B cell (primary cell): ENCODE data around the gene CKM. TPM values are rescaled to one million over a fixed set of nuclear protein-coding genes. Genes with fewer than 3 reads are reported as not detected.

Source experiments
- ATAC-seq: fragments of 200-7000 bp; cut with Tn5 transposase; one replicate; pipeline ENCODE4 v1.10.0; 2021; ENCODE audit warnings: low read depth, mild to moderate bottlenecking, moderate number of reproducible peaks, moderate library complexity
- CTCF ChIA-PET: fragments of 350-600 bp; sonication (Branson Sonifier 250); formaldehyde crosslinking; loops from one replicate; lab custom pipeline; 2021; ENCODE audit warnings: antibody characterized with exemption, inconsistent platforms; lab: Charles Lee
- POLR2A ChIA-PET: fragments of 350-600 bp; sonication (Branson Sonifier 250); formaldehyde crosslinking; loops from one replicate; lab custom pipeline; 2021; ENCODE audit warnings: antibody characterized with exemption; lab: Charles Lee
- DNase-seq: peaks from one replicate; pipeline ENCODE4 v3.0.0; 2013
- H2AFZ ChIP-seq: 2 replicates; pipeline ENCODE4 v1.6.1; 2012; ENCODE audit warnings: mild to moderate bottlenecking, low read depth, low read length; ENCODE audit not compliant: insufficient read depth, poor library complexity, severe bottlenecking
- H3K27ac ChIP-seq, 2 donors: 1 replicate in 1 of 2; 2 replicates in 1 of 2; pipeline ENCODE4 v1.5.1; 2012 to 2013; ENCODE audit warnings: low read length in 2 of 2, mild to moderate bottlenecking in 2 of 2, moderate library complexity in 1 of 2
- H3K27me3 ChIP-seq, 4 experiments: fragments of 200-600 bp in 1 of 4; sonication (generic) in 1 of 4; replicated peaks in 1 of 4; 1 replicate in 2 of 4; 2 replicates in 2 of 4; pipeline versions ENCODE4 v1.6.1 to v1.7.0; 2013 to 2016; ENCODE audit warnings: low read length in 3 of 4, mild to moderate bottlenecking in 2 of 4, mixed read lengths in 1 of 4, moderate library complexity in 1 of 4; ENCODE audit not compliant: insufficient read depth in 4 of 4, control insufficient read depth in 3 of 4; ENCODE audit errors: control extremely low read depth in 1 of 4
- H3K36me3 ChIP-seq, 2 experiments: replicated peaks in 1 of 2; 1 replicate in 1 of 2; 2 replicates in 1 of 2; pipeline versions ENCODE4 v1.6.1 to v1.7.1; 2013; ENCODE audit warnings: low read length in 1 of 2; ENCODE audit not compliant: insufficient read depth in 2 of 2, control insufficient read depth in 1 of 2; ENCODE audit errors: control extremely low read depth in 1 of 2, extremely low read depth in 1 of 2
- H3K4me1 ChIP-seq, 2 donors: fragments of 200-600 bp in 1 of 2; sonication (generic) in 1 of 2; 1 replicate in 1 of 2; 2 replicates in 1 of 2; pipeline versions ENCODE4 v1.5.1 to v1.6.1; 2013 to 2017; ENCODE audit warnings: low read length in 2 of 2; ENCODE audit not compliant: control insufficient read depth in 2 of 2, insufficient read depth in 2 of 2
- H3K4me2 ChIP-seq: replicated peaks from 2 replicates; pipeline ENCODE3; 2012; ENCODE audit warnings: mild to moderate bottlenecking, low read depth, low read length; ENCODE audit not compliant: poor library complexity, severe bottlenecking
- H3K4me3 ChIP-seq, 5 experiments: fragments of 200-600 bp in 1 of 5; sonication (generic) in 1 of 5; 1 replicate in 3 of 5; 2 replicates in 2 of 5; pipeline versions ENCODE4 v1.5.1 to v1.7.0; 2011 to 2016; ENCODE audit warnings: low read length in 4 of 5, mild to moderate bottlenecking in 4 of 5, low read depth in 2 of 5, control low read depth in 1 of 5, moderate library complexity in 1 of 5; ENCODE audit not compliant: insufficient read depth in 1 of 5; ENCODE audit errors: control extremely low read depth in 1 of 5, extremely low read depth in 1 of 5
- H3K79me2 ChIP-seq: fragments of 200-600 bp; sonication (generic); one replicate; pipeline ENCODE4 v1.6.0; 2016; ENCODE audit warnings: low read length; ENCODE audit not compliant: control insufficient read depth, insufficient read depth
- H3K9ac ChIP-seq: fragments of 200-600 bp; sonication (generic); 2 replicates; pipeline ENCODE4 v1.6.1; 2017; ENCODE audit warnings: mild to moderate bottlenecking, low read length, moderate library complexity
- H3K9me3 ChIP-seq, 3 donors: one replicate each; pipeline versions ENCODE4 v1.6.1 to v1.7.1; 2013; ENCODE audit warnings: low read length in 2 of 3; ENCODE audit not compliant: control insufficient read depth in 2 of 3, insufficient read depth in 1 of 3; ENCODE audit errors: control extremely low read depth in 1 of 3
- H4K20me1 ChIP-seq: 2 replicates; pipeline ENCODE4 v1.6.0; 2012; ENCODE audit warnings: mild to moderate bottlenecking, low read length; ENCODE audit not compliant: insufficient read depth, control insufficient read depth, poor library complexity, severe bottlenecking
- H3K27ac Mint-ChIP-seq: one replicate; pipeline ENCODE4 v1.8.0; 2021; ENCODE audit warnings: mixed read lengths
- H3K27me3 Mint-ChIP-seq: one replicate; pipeline ENCODE4 v1.8.0; 2021; ENCODE audit warnings: mixed read lengths
- H3K4me1 Mint-ChIP-seq: one replicate; pipeline ENCODE4 v1.8.0; 2021; ENCODE audit warnings: mixed read lengths
- H3K4me3 Mint-ChIP-seq: one replicate; pipeline ENCODE4 v1.8.0; 2021; ENCODE audit warnings: mixed read lengths
- H3K9me3 Mint-ChIP-seq: one replicate; pipeline ENCODE4 v1.8.0; 2022; ENCODE audit warnings: mixed read lengths; ENCODE audit not compliant: insufficient read depth
- EZH2 ChIP-seq: IDR thresholded peaks from 2 replicates; pipeline ENCODE4 v1.6.1; 2012; ENCODE audit warnings: borderline replicate concordance, low read depth, mild to moderate bottlenecking, moderate library complexity, low read length; ENCODE audit not compliant: insufficient read depth, poor library complexity, severe bottlenecking
- WGBS: methylation state at CpG from one replicate; pipeline ENCODE4 v1.1.5; 2013; ENCODE audit warnings: missing lambda C conversion rate; ENCODE audit not compliant: insufficient coverage; 5-methylcytosine and 5-hydroxymethylcytosine counted together
- intact Hi-C: fragments of 100-400 bp; cut with micrococcal nuclease; formaldehyde crosslinking; loops from one replicate; pipeline ENCODE4 v1.10.0; 2022
- polyA plus RNA-seq: library from polyadenylated mRNA; depleted of rRNA; stranded (reverse); fragments of >200 nt; gene quantifications from 2 replicates; pipeline ENCODE4 v1.2.3, GENCODE V29; 2012
- total RNA-seq, 2 donors: library from RNA; stranded (reverse); fragments of 120-200 nt in 1 of 2; gene quantifications; 1 replicate in 1 of 2; 2 replicates in 1 of 2; pipeline versions ENCODE4 v1.2.3 to v1.2.4, GENCODE V29; 2013 to 2022
- TF ChIP-seq, protein P1 (sequence below): fragments of 200-600 bp; IDR thresholded peaks from one replicate; pipeline ENCODE4 v1.8.0; 2022; ENCODE audit warnings: antibody characterized with exemption, mild to moderate bottlenecking

Gene CKM
- total and polyA plus RNA-seq, 2 donors (not counting 1 experiment from before 2014, with no cell fraction given), result not detected

DNA sequence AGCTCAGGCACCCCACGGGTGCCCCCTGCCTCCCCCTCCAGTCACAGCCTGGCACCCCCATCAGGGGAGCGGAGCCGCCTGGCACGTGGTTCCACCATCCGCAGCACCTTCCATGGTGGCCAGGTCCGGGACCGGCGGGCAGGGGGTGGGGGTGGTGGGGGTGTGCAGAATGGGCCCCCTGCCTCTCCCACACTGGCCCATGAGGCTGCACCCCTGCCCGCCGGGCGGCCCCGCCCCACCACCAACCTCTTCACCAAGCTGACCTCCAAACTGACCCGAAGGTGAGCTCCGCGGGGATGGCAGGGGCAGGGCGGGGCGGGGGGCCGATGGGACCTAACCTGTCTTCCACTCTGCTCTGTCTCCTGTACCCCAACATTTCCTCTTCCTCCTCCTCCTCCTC, 25.0 kb downstream of the CKM start:
- Mint-ChIP-seq H3K4me3 (no peak overlapping the region), H3K4me1 (no peaks in the 10 kb centered on the region), H3K27me3 (no peaks in the 10 kb centered on the region), H3K9me3 (no peaks in the 10 kb centered on the region), H3K27ac (no peak overlapping the region)
- no peak for TF ChIP-seq EZH2
- TF ChIP-seq, protein P1, sequence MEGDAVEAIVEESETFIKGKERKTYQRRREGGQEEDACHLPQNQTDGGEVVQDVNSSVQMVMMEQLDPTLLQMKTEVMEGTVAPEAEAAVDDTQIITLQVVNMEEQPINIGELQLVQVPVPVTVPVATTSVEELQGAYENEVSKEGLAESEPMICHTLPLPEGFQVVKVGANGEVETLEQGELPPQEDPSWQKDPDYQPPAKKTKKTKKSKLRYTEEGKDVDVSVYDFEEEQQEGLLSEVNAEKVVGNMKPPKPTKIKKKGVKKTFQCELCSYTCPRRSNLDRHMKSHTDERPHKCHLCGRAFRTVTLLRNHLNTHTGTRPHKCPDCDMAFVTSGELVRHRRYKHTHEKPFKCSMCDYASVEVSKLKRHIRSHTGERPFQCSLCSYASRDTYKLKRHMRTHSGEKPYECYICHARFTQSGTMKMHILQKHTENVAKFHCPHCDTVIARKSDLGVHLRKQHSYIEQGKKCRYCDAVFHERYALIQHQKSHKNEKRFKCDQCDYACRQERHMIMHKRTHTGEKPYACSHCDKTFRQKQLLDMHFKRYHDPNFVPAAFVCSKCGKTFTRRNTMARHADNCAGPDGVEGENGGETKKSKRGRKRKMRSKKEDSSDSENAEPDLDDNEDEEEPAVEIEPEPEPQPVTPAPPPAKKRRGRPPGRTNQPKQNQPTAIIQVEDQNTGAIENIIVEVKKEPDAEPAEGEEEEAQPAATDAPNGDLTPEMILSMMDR, result no peak
- intact Hi-C loops, result no loop called here
- 99% methylated on average over 10 of the region's 18 CpGs for WGBS
- ATAC-seq (no peak), DNase-seq (no peak)
- ChIA-PET POLR2A (no interaction called here), CTCF (no interaction called here)
- no peaks in the 10 kb centered on the region for H3K79me2 ChIP-seq
- no peaks in the 10 kb centered on the region for H3K27me3 ChIP-seq
- H3K9me3 ChIP-seq, result peaks cover 0 to 21% (median 0%) of the 10 kb centered on the region in 3 donors
- H3K9ac ChIP-seq, result no peak overlapping the region
- H3K4me1 ChIP-seq, result no peaks in the 10 kb centered on the region
- H3K4me3 ChIP-seq, result no peak overlapping the region
- H3K36me3 ChIP-seq, result peaks cover 0 to 10% of the 10 kb centered on the region in 2 experiments
- H3K4me2 ChIP-seq, result no peak overlapping the region
- no peak overlapping the region for H3K27ac ChIP-seq
- no peak overlapping the region for H2AFZ ChIP-seq
- no peaks in the 10 kb centered on the region for H4K20me1 ChIP-seq

GRCh38 chr19:45296355-45296754, 26.3 kb downstream of the CKM start:
- no peaks in the 10 kb centered on the region for H4K20me1 ChIP-seq
- WGBS, result 90% methylated on average over 4 of the region's 4 CpGs
- H3K4me1 ChIP-seq, result no peaks in the 10 kb centered on the region
- no peaks in the 10 kb centered on the region for H3K79me2 ChIP-seq
- H3K27ac Mint-ChIP-seq, result no peak overlapping the region
- no peak overlapping the region for H2AFZ ChIP-seq
- H3K4me3 ChIP-seq, result no peak overlapping the region
- H3K27me3 Mint-ChIP-seq, result no peaks in the 10 kb centered on the region
- no peak overlapping the region for H3K27ac ChIP-seq
- no peak for ATAC-seq
- ChIA-PET POLR2A (no interaction called here), CTCF (no interaction called here)
- H3K4me1 Mint-ChIP-seq, result no peaks in the 10 kb centered on the region
- H3K9me3 ChIP-seq, result peaks cover 0 to 25% (median 0%) of the 10 kb centered on the region in 3 donors
- TF ChIP-seq EZH2, result no peak
- TF ChIP-seq, protein P1, result no peak
- peaks cover 0 to 15% of the 10 kb centered on the region in 2 experiments for H3K36me3 ChIP-seq
- no peak for DNase-seq
- H3K9me3 Mint-ChIP-seq, result no peaks in the 10 kb centered on the region
- no peak overlapping the region for H3K4me3 Mint-ChIP-seq
- no peaks in the 10 kb centered on the region for H3K27me3 ChIP-seq
- intact Hi-C loops, result no loop called here
- no peak overlapping the region for H3K4me2 ChIP-seq
- no peak overlapping the region for H3K9ac ChIP-seq
